ENCODE results near the gene KIF5B.

DNA sequence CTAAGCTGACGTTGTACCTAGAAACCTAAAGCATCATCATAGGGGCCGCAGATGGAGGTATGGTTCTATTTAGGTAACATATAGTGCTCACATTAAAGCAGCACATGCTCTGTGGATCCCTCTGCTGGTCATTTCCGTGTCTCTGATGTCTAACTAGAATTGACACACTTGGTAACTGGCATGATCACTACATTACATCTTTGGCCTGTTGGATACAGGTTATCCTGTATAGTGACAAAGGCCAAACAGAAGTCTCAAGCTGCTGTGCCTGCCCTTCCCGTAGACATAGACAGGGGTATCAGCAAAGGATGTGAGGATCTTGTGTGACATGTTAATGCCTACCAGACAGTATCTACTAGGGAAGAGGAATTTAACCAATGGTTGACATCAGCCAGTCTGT lies 51.2 kb downstream of the KIF5B start:
- TF ChIP-seq HCFC1 (IDR thresholded peaks at IDR 0.05; ENCODE audit: low read length) (no peak), POLR2AphosphoS2 (IDR thresholded peaks at IDR 0.05; ENCODE audit: low read depth, low read length) (no peak), JUNB (IDR thresholded peaks at IDR 0.05) (no peak), BRCA1 (IDR thresholded peaks at IDR 0.05; ENCODE audit: low read depth, low read length) (no peak), MTA2 (IDR thresholded peaks at IDR 0.05; ENCODE audit: low read depth) (no peak), EZH2 (IDR thresholded peaks at IDR 0.05; ENCODE audit: borderline replicate concordance, control insufficient read depth, low read depth, low read length) (no peak), CREB1 (IDR thresholded peaks at IDR 0.05; ENCODE audit: low read depth) (no peak)
- TF ChIP-seq, protein P1, sequence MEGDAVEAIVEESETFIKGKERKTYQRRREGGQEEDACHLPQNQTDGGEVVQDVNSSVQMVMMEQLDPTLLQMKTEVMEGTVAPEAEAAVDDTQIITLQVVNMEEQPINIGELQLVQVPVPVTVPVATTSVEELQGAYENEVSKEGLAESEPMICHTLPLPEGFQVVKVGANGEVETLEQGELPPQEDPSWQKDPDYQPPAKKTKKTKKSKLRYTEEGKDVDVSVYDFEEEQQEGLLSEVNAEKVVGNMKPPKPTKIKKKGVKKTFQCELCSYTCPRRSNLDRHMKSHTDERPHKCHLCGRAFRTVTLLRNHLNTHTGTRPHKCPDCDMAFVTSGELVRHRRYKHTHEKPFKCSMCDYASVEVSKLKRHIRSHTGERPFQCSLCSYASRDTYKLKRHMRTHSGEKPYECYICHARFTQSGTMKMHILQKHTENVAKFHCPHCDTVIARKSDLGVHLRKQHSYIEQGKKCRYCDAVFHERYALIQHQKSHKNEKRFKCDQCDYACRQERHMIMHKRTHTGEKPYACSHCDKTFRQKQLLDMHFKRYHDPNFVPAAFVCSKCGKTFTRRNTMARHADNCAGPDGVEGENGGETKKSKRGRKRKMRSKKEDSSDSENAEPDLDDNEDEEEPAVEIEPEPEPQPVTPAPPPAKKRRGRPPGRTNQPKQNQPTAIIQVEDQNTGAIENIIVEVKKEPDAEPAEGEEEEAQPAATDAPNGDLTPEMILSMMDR (IDR thresholded peaks at IDR 0.05 in 2 of 3, conservative IDR thresholded peaks at IDR 0.05 in 1 of 3; ENCODE audit: control insufficient read depth in 2 of 3, extremely low read depth in 1 of 3, insufficient read depth in 1 of 3, low read depth in 3 of 3, low read length in 3 of 3) = peak; percentile 63 to 65 (median 63)
- TF ChIP-seq, protein P2, sequence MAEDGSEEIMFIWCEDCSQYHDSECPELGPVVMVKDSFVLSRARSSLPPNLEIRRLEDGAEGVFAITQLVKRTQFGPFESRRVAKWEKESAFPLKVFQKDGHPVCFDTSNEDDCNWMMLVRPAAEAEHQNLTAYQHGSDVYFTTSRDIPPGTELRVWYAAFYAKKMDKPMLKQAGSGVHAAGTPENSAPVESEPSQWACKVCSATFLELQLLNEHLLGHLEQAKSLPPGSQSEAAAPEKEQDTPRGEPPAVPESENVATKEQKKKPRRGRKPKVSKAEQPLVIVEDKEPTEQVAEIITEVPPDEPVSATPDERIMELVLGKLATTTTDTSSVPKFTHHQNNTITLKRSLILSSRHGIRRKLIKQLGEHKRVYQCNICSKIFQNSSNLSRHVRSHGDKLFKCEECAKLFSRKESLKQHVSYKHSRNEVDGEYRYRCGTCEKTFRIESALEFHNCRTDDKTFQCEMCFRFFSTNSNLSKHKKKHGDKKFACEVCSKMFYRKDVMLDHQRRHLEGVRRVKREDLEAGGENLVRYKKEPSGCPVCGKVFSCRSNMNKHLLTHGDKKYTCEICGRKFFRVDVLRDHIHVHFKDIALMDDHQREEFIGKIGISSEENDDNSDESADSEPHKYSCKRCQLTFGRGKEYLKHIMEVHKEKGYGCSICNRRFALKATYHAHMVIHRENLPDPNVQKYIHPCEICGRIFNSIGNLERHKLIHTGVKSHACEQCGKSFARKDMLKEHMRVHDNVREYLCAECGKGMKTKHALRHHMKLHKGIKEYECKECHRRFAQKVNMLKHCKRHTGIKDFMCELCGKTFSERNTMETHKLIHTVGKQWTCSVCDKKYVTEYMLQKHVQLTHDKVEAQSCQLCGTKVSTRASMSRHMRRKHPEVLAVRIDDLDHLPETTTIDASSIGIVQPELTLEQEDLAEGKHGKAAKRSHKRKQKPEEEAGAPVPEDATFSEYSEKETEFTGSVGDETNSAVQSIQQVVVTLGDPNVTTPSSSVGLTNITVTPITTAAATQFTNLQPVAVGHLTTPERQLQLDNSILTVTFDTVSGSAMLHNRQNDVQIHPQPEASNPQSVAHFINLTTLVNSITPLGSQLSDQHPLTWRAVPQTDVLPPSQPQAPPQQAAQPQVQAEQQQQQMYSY (CRISPR knock-in tag; IDR thresholded peaks at IDR 0.05) = no peak
- TF ChIP-seq, protein P3, sequence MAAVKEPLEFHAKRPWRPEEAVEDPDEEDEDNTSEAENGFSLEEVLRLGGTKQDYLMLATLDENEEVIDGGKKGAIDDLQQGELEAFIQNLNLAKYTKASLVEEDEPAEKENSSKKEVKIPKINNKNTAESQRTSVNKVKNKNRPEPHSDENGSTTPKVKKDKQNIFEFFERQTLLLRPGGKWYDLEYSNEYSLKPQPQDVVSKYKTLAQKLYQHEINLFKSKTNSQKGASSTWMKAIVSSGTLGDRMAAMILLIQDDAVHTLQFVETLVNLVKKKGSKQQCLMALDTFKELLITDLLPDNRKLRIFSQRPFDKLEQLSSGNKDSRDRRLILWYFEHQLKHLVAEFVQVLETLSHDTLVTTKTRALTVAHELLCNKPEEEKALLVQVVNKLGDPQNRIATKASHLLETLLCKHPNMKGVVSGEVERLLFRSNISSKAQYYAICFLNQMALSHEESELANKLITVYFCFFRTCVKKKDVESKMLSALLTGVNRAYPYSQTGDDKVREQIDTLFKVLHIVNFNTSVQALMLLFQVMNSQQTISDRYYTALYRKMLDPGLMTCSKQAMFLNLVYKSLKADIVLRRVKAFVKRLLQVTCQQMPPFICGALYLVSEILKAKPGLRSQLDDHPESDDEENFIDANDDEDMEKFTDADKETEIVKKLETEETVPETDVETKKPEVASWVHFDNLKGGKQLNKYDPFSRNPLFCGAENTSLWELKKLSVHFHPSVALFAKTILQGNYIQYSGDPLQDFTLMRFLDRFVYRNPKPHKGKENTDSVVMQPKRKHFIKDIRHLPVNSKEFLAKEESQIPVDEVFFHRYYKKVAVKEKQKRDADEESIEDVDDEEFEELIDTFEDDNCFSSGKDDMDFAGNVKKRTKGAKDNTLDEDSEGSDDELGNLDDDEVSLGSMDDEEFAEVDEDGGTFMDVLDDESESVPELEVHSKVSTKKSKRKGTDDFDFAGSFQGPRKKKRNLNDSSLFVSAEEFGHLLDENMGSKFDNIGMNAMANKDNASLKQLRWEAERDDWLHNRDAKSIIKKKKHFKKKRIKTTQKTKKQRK (IDR thresholded peaks at IDR 0.05; ENCODE audit: low read depth, low read length) = no peak

Measured in GM12878 (cell line).